ENCODE results near the gene DBT.

- TF ChIP-seq EZH2 (IDR thresholded peaks at IDR 0.05; ENCODE audit: insufficient read depth, poor library complexity, severe bottlenecking) (no peak), EZH2phosphoT487 (IDR thresholded peaks at IDR 0.05; ENCODE audit: insufficient read depth, low read depth) (no peak)
Measured at GRCh38 chr1:100206301-100206700, 43.3 kb downstream of the DBT start.

Data from GM23248 (cell line).